ENCODE data around the gene PTGDS. TPM values are rescaled to one million over a fixed set of nuclear protein-coding genes. Genes with fewer than 3 reads are reported as not detected.

PTGDS gene
- total RNA-seq, 2 experiments from 2014 or later, result 40.6 to 41.0 TPM

GRCh38 chr9:136977649-136978072, 357 bp downstream of the PTGDS start:
- DNase-seq, result no peak
- Histone ChIP-seq H3K4me1 (ENCODE audit: insufficient read depth, low read length) (peaks cover 60% of the 10 kb centered on the region), H3K36me3 (ENCODE audit: insufficient read depth, low read length) (no peaks in the 10 kb centered on the region), H3K4me3 (ENCODE audit: low read length) (peak overlapping the region; percentile 29), H3K27me3 (ENCODE audit: control insufficient read depth in 1 of 2, insufficient read depth in 2 of 2, low read length in 2 of 2) (no peaks in the 10 kb centered on the region), H3K27ac (ENCODE audit: low read depth in 1 of 2, low read length in 2 of 2) (no peak overlapping the region), H3K9me3 (ENCODE audit: control insufficient read depth in 1 of 2, insufficient read depth in 1 of 2, low read length in 2 of 2) (peaks cover 0 to 9% of the 10 kb centered on the region in 2 experiments)
- no peak for TF ChIP-seq CTCF (IDR thresholded peaks at IDR 0.05)
- CTCF ChIA-PET, result interaction anchor here (1.0 to 1.5 kb wide), 3 partner anchors 51 to 135 kb away, joined by 3 to 5 read pairs (median 4); partner anchors contain the start of genes ABCA2, AJM1 and NPDC1
- Mint-ChIP-seq H3K4me1 (ENCODE audit: low read depth) (peaks cover 20% of the 10 kb centered on the region), H3K4me3 (no peak overlapping the region), H3K27me3 (peaks cover 14% of the 10 kb centered on the region), H3K27ac (no peak overlapping the region), H3K36me3 (ENCODE audit: low read depth) (no peaks in the 10 kb centered on the region), H3K9me3 (no peaks in the 10 kb centered on the region)
- ATAC-seq (ENCODE audit: poor library complexity), result no peak
- intact Hi-C loops (cut with DNase I, micrococcal nuclease), result loop anchor here (1.0 to 2.0 kb wide), 3 partner anchors 15 to 33 kb away; partner anchors contain the start of genes PAXX (in 2 of the 2) and FBXW5 (in 1 of the 2)
- POLR2A ChIA-PET, result interaction anchor here (1.9 kb wide), 1 partner anchor 15 kb away, joined by 8 read pairs; the partner anchor contains the start of gene PAXX

- peaks cover 0 to 9% of the 10 kb centered on the region in 2 experiments for H3K9me3 ChIP-seq (ENCODE audit: control insufficient read depth in 1 of 2, insufficient read depth in 1 of 2, low read length in 2 of 2)
- H3K4me1 ChIP-seq (ENCODE audit: insufficient read depth, low read length), result peaks cover 57% of the 10 kb centered on the region
- no peak overlapping the region for H3K27ac ChIP-seq (ENCODE audit: low read depth in 1 of 2, low read length in 2 of 2)
- intact Hi-C loops (cut with DNase I, micrococcal nuclease), result loop anchor here (1.0 to 2.0 kb wide), 3 partner anchors 14 to 34 kb away; partner anchors contain the start of genes PAXX (in 2 of the 2) and FBXW5 (in 1 of the 2)
- peaks cover 1 to 5% of the 10 kb centered on the region in 2 experiments for H3K27me3 ChIP-seq (ENCODE audit: control insufficient read depth in 1 of 2, insufficient read depth in 2 of 2, low read length in 2 of 2)
- ChIA-PET CTCF (interaction anchor here (1.0 to 1.5 kb wide), 3 partner anchors 50 to 136 kb away, joined by 3 to 5 read pairs (median 4); partner anchors contain the start of genes ABCA2, AJM1 and NPDC1), POLR2A (interaction anchor here (0.7 to 1.9 kb wide), 2 partner anchors 14 to 96 kb away, joined by 3 to 8 read pairs; partner anchors contain the start of gene PAXX)
- peak overlapping the region; percentile 29 for H3K4me3 ChIP-seq (ENCODE audit: low read length)
- Mint-ChIP-seq H3K27me3 (peaks cover 14% of the 10 kb centered on the region), H3K4me1 (ENCODE audit: low read depth) (peaks cover 20% of the 10 kb centered on the region), H3K36me3 (ENCODE audit: low read depth) (no peaks in the 10 kb centered on the region), H3K9me3 (no peaks in the 10 kb centered on the region), H3K4me3 (no peak overlapping the region), H3K27ac (no peak overlapping the region)
- DNase-seq (peak; percentile 42 to 88 (median 66)), ATAC-seq (ENCODE audit: poor library complexity) (peak; percentile 69)
- no peak for TF ChIP-seq CTCF (IDR thresholded peaks at IDR 0.05)
- no peaks in the 10 kb centered on the region for H3K36me3 ChIP-seq (ENCODE audit: insufficient read depth, low read length)
Observed at GRCh38 chr9:136978073-136978864, 965 bp downstream of the PTGDS start.

- H3K4me1 Mint-ChIP-seq (ENCODE audit: low read depth), result peaks cover 23% of the 10 kb centered on the region
- peaks cover 7 to 13% of the 10 kb centered on the region in 2 experiments for H3K27me3 ChIP-seq (ENCODE audit: control insufficient read depth in 1 of 2, insufficient read depth in 2 of 2, low read length in 2 of 2)
- no peaks in the 10 kb centered on the region for H3K9me3 Mint-ChIP-seq
- H3K27ac ChIP-seq (ENCODE audit: low read depth in 1 of 2, low read length in 2 of 2), result no peak overlapping the region
- no peak overlapping the region for H3K4me3 Mint-ChIP-seq
- no peak for TF ChIP-seq CTCF (IDR thresholded peaks at IDR 0.05)
- H3K36me3 ChIP-seq (ENCODE audit: insufficient read depth, low read length), result no peaks in the 10 kb centered on the region
- intact Hi-C loops (cut with DNase I, micrococcal nuclease), result loop anchor here (1.0 to 2.0 kb wide), 3 partner anchors 13 to 35 kb away; partner anchors contain the start of genes PAXX (in 2 of the 2) and FBXW5 (in 1 of the 2)
- peaks cover 20% of the 10 kb centered on the region for H3K27me3 Mint-ChIP-seq
- peaks cover 49% of the 10 kb centered on the region for H3K4me1 ChIP-seq (ENCODE audit: insufficient read depth, low read length)
- no peaks in the 10 kb centered on the region for H3K36me3 Mint-ChIP-seq (ENCODE audit: low read depth)
- CTCF ChIA-PET, result interaction anchor here (1.3 to 1.5 kb wide), 2 partner anchors 49 to 137 kb away, joined by 3 to 5 read pairs; partner anchors contain the start of genes ABCA2 and AJM1
- POLR2A ChIA-PET, result interaction anchor here (0.7 to 1.9 kb wide), 2 partner anchors 13 to 97 kb away, joined by 3 to 8 read pairs; partner anchors contain the start of gene PAXX
- ATAC-seq (ENCODE audit: poor library complexity), result no peak
- no peak for DNase-seq
- peaks cover 0 to 9% of the 10 kb centered on the region in 2 experiments for H3K9me3 ChIP-seq (ENCODE audit: control insufficient read depth in 1 of 2, insufficient read depth in 1 of 2, low read length in 2 of 2)
- H3K27ac Mint-ChIP-seq, result no peak overlapping the region
- no peak overlapping the region for H3K4me3 ChIP-seq (ENCODE audit: low read length)
Observed at GRCh38 chr9:136978865-136979544, 1.7 kb downstream of the PTGDS start.

All from CD4-positive, alpha-beta T cell (primary cell).